ENCODE results near the gene ZNF493.

Gene ZNF493

DNA sequence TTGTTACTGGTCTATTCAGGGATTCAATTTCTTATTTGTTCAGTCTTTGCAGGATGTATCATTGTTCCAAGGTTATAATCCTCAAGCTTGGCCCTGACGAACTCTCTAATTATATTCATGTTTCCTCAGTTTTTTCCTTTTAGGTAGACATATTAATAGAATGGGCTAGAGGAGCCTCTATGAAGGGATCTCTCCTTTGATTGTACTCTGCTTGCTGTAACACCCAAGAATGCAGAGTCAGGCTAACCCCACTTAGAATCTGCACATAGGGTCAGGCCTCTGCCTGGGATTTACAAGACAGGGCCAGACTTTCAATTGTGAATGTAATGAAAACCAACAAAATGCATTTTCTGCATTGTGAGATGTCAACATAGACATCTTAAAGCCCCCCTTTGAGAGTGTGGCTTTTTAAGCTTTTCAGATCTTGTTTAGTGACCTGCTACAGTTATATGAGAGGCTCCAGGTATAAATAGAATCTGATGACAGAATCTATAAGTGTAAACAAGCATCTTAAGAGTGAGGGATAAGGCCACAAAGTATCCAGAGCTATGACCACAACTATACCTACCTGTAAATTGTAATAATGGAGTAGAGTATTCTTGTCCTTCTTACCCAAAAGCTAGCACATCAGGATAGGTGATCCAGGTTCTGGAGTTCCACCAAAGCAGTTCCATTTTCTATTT lies 5.5 kb downstream of the ZNF493 start:
- no peak overlapping the region for H3K27ac ChIP-seq
- TF ChIP-seq, protein P1, sequence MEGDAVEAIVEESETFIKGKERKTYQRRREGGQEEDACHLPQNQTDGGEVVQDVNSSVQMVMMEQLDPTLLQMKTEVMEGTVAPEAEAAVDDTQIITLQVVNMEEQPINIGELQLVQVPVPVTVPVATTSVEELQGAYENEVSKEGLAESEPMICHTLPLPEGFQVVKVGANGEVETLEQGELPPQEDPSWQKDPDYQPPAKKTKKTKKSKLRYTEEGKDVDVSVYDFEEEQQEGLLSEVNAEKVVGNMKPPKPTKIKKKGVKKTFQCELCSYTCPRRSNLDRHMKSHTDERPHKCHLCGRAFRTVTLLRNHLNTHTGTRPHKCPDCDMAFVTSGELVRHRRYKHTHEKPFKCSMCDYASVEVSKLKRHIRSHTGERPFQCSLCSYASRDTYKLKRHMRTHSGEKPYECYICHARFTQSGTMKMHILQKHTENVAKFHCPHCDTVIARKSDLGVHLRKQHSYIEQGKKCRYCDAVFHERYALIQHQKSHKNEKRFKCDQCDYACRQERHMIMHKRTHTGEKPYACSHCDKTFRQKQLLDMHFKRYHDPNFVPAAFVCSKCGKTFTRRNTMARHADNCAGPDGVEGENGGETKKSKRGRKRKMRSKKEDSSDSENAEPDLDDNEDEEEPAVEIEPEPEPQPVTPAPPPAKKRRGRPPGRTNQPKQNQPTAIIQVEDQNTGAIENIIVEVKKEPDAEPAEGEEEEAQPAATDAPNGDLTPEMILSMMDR (conservative IDR thresholded peaks at IDR 0.05), result no peak

DNA sequence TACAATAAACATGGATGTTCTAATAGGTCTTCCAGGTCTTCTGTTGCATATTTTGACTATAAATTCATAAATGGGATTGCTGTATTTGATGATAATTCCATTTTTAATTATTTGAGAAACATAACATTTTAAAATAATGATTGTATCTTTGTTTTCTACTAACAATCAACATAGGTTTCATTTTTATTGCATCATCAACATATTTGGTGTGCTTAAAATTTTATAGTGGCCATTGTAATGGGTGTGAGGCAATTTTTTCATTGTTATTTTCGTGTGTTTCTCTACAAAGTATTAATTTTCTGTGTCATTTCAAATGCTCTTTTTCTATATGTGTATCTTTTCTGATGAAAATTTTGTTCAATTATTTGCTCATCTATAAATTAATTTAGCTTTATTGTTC lies 13.2 kb downstream of the ZNF493 start:
- H3K27ac ChIP-seq, result no peak overlapping the region
- TF ChIP-seq, protein P1 (conservative IDR thresholded peaks at IDR 0.05), result no peak

DNA sequence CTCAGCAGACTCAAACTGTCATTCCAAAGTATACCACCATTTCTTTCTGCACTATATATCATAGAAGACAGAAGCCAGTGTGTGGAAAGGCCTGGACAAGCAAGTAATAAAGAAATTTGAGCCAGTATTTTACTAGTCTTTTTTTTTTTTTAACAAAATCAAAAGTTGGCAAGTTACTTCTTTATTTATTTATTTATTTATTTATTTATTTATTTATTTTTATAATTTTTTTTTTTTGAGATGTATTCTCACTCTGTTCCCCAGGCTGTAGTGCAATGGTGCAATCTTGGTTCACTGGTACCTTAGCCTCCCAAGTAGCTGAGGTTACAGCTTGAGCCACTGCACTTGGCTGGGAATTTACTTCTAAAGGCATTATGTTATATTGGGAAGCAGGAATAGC lies 25.3 kb downstream of the ZNF493 start:
- TF ChIP-seq, protein P1 (conservative IDR thresholded peaks at IDR 0.05), result no peak
- H3K27ac ChIP-seq, result no peak overlapping the region

DNA sequence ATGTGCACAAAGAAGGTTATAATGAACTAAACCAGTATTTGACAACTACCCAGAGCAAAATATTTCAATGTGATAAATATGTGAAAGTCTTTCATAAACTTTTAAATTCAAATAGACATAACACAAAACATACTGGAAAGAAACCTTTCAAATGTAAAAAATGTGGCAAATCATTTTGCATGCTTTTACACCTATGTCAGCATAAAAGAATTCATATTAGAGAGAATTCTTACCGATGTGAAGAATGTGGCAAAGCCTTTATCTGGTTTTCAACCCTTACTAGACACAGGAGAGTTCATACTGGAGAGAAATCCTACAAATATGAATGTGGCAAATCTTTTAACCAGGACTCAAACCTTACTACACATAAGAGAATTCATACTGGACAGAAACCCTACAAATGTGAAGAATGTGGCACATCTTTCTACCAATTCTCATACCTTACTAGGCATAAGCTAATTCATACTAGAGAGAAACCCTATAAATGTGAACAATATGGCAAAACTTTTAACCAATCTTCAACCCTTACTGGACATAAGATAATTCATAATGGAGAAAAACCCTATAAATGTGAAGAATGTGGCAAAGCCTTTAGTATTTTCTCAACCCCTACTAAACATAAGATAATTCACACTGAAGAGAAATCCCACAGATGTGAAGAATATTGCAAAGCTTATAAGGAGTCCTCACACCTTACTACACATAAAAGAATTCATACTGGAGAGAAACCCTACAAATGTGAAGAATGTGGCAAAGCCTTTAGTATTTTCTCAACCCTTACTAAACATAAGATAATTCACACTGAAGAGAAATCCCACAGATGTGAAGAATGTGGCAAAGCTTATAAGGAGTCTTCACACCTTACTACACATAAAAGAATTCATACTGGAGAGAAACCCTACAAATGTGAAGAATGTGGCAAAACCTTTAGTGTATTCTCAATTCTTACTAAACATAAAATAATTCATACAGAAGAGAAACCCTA lies 26.4 kb downstream of the ZNF493 start:
- TF ChIP-seq, protein P1 (conservative IDR thresholded peaks at IDR 0.05), result no peak

DNA sequence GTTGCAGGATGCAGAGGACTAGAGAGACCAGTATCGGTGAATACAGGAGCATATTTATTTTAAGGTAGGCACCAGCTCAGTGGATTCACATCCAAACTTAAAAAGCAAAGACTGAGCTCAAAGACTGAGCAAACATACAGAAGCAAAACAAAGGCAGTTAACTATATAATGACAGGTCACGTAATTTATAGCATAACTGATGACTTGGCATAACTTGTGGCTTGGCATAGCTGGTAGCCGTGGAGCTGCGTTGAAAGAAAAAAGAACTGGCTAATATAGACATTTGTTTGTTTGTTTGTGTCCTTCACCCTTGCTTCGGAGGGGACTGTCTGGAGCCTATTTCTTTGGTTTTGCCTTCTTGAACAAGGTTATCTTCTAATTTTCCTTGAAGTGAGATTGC lies 33.7 kb downstream of the ZNF493 start:
- no peak overlapping the region for H3K27ac ChIP-seq
- TF ChIP-seq, protein P1 (conservative IDR thresholded peaks at IDR 0.05), result no peak

More for the DNA sequence above, 26.4 kb downstream of the ZNF493 start:
- no peak overlapping the region for H3K27ac ChIP-seq

DNA sequence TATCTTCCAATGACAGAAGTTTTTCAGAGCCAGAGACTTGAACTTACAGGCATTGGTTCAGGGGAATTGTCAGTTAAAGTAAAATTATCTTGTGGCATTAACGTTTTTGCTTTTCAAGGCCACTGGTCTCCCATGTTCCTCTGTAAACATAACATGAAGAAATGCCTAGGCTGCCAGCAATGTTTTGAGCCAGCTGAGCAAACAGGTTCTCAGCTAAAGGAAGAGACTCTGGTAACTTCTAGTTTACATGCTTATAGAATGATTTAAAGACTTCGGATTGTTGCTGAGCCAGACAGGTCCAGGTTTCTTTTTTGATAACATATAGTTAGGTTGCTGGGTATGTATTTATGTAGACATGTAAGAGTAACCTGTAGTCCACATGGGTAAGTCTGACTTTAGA lies 35.7 kb downstream of the ZNF493 start:
- TF ChIP-seq, protein P1 (conservative IDR thresholded peaks at IDR 0.05), result no peak
- peak overlapping the region; percentile 14; the same call in 1 of the 2 replicates for H3K27ac ChIP-seq

DNA sequence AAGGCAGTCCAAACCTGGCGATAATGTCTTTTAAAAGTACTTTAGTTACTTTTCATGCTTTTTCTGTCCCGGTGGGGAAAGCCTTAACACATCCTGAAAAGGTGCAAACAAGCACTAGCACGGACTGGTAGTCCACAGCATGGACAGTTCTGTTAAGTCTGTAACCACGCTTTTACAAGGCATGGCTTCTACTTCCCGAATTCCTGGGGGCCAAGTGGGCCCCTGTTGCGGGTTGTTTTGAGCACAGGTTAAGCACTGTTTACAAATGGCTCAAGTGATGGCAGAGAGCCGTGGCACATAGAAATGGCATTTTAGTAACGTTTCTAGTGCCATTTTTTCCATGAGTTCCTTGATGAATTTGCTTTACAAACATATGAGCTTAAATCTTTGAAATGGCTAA lies 37.6 kb downstream of the ZNF493 start:
- peak overlapping the region; percentile 68 for H3K27ac ChIP-seq
- TF ChIP-seq, protein P1 (conservative IDR thresholded peaks at IDR 0.05), result no peak
